Activated naive CD4-positive, alpha-beta T cell treated with anti-CD3 and anti-CD28 coated beads, Interleukin-2, amount 50 U/mL, for 24 hours (primary cell): ENCODE data around the gene TARBP1.
"Not testable (repeated sequence)": the region's sequence is repeated elsewhere in the genome, so short reads cannot be mapped to it uniquely, and the experiment has no call there.

ENCODE experiments used
- H3K27ac Mint-ChIP-seq: one replicate; pipeline ENCODE4 v1.8.0; 2021; ENCODE audit warnings: mild to moderate bottlenecking, mixed read lengths
- H3K27me3 Mint-ChIP-seq: one replicate; pipeline ENCODE4 v1.8.0; 2021; ENCODE audit warnings: mixed read lengths
- H3K36me3 Mint-ChIP-seq: one replicate; pipeline ENCODE4 v1.8.0; 2021; ENCODE audit warnings: mixed read lengths
- H3K4me1 Mint-ChIP-seq: one replicate; pipeline ENCODE4 v1.8.0; 2021; ENCODE audit warnings: mixed read lengths
- H3K4me3 Mint-ChIP-seq: one replicate; pipeline ENCODE4 v1.8.0; 2021; ENCODE audit warnings: mild to moderate bottlenecking, mixed read lengths
- H3K9me3 Mint-ChIP-seq: one replicate; pipeline ENCODE4 v1.8.0; 2021; ENCODE audit warnings: mixed read lengths

TARBP1 gene

GRCh38 chr1:234373064-234373958 is 105.7 kb downstream of the TARBP1 start, which contains the start of gene COA6:
Gene COA6 (plus strand): TSS chr1:234373456. CDS start chr1:234373467, 11 bp downstream.
- H3K36me3 Mint-ChIP-seq = peaks cover 12% of the 10 kb centered on the region
- peak within 1 kb of the TSS; percentile 100 for H3K27ac Mint-ChIP-seq
- H3K4me3 Mint-ChIP-seq = peak within 1 kb of the TSS; percentile 99
- no peaks in the 10 kb centered on the region for H3K9me3 Mint-ChIP-seq
- no peaks in the 10 kb centered on the region for H3K27me3 Mint-ChIP-seq
- peaks cover 73% of the 10 kb centered on the region for H3K4me1 Mint-ChIP-seq

- Mint-ChIP-seq H3K36me3 (peaks cover 9% of the 10 kb centered on the region), H3K4me3 (peak overlapping the region; percentile 99), H3K27me3 (no peaks in the 10 kb centered on the region), H3K9me3 (no peaks in the 10 kb centered on the region), H3K27ac (peak overlapping the region; percentile 100), H3K4me1 (peaks cover 66% of the 10 kb centered on the region)
Measured at GRCh38 chr1:234372011-234372757, 106.8 kb downstream of the TARBP1 start.

- H3K9me3 Mint-ChIP-seq = no peaks in the 10 kb centered on the region
- peaks cover 4% of the 10 kb centered on the region for H3K36me3 Mint-ChIP-seq
- H3K4me1 Mint-ChIP-seq = peaks cover 60% of the 10 kb centered on the region
- H3K27ac Mint-ChIP-seq = peak overlapping the region; percentile 73
- peak overlapping the region; percentile 99 for H3K4me3 Mint-ChIP-seq
- H3K27me3 Mint-ChIP-seq = no peaks in the 10 kb centered on the region
Measured at GRCh38 chr1:234371414-234371813, 107.6 kb downstream of the TARBP1 start.

- Mint-ChIP-seq H3K27me3 (no peaks in the 10 kb centered on the region), H3K36me3 (no peaks in the 10 kb centered on the region), H3K4me1 (peaks cover 46% of the 10 kb centered on the region), H3K27ac (peak overlapping the region; percentile 81), H3K4me3 (no peak overlapping the region), H3K9me3 (no peaks in the 10 kb centered on the region)
Measured at GRCh38 chr1:234369784-234370183, 109.2 kb downstream of the TARBP1 start.

GRCh38 chr1:234369033-234369430 is 109.9 kb downstream of the TARBP1 start:
- Mint-ChIP-seq H3K36me3 (no peaks in the 10 kb centered on the region), H3K9me3 (no peaks in the 10 kb centered on the region), H3K27me3 (no peaks in the 10 kb centered on the region), H3K27ac (peak overlapping the region; percentile 75), H3K4me3 (no peak overlapping the region), H3K4me1 (peaks cover 39% of the 10 kb centered on the region)

GRCh38 chr1:234368320-234369032 is 110.5 kb downstream of the TARBP1 start:
- Mint-ChIP-seq H3K27ac (peak overlapping the region; percentile 75), H3K9me3 (no peaks in the 10 kb centered on the region), H3K36me3 (no peaks in the 10 kb centered on the region), H3K4me1 (peaks cover 35% of the 10 kb centered on the region), H3K4me3 (peak overlapping the region; percentile 2), H3K27me3 (no peaks in the 10 kb centered on the region)

GRCh38 chr1:234362558-234362957 is 116.4 kb downstream of the TARBP1 start:
- no peak overlapping the region for H3K27ac Mint-ChIP-seq
- peaks cover 1% of the 10 kb centered on the region for H3K36me3 Mint-ChIP-seq
- H3K4me1 Mint-ChIP-seq = peaks cover 5% of the 10 kb centered on the region
- H3K4me3 Mint-ChIP-seq = no peak overlapping the region
- H3K27me3 Mint-ChIP-seq = no peaks in the 10 kb centered on the region
- H3K9me3 Mint-ChIP-seq = no peaks in the 10 kb centered on the region

- H3K27me3 Mint-ChIP-seq = no peaks in the 10 kb centered on the region
- peaks cover 1% of the 10 kb centered on the region for H3K36me3 Mint-ChIP-seq
- peaks cover 7% of the 10 kb centered on the region for H3K4me1 Mint-ChIP-seq
- peak overlapping the region; percentile 60 for H3K27ac Mint-ChIP-seq
- no peaks in the 10 kb centered on the region for H3K9me3 Mint-ChIP-seq
- no peak overlapping the region for H3K4me3 Mint-ChIP-seq
Measured at GRCh38 chr1:234361102-234361603, 117.8 kb downstream of the TARBP1 start.

- no peak overlapping the region for H3K27ac Mint-ChIP-seq
- no peaks in the 10 kb centered on the region for H3K27me3 Mint-ChIP-seq
- H3K4me3 Mint-ChIP-seq = peak overlapping the region; percentile 89
- peaks cover 7% of the 10 kb centered on the region for H3K4me1 Mint-ChIP-seq
- peaks cover 1% of the 10 kb centered on the region for H3K36me3 Mint-ChIP-seq
- no peaks in the 10 kb centered on the region for H3K9me3 Mint-ChIP-seq
Measured at GRCh38 chr1:234357831-234358230, 121.1 kb downstream of the TARBP1 start.

GRCh38 chr1:234356615-234357269 is 122.2 kb downstream of the TARBP1 start:
- not testable (repeated sequence) for H3K4me1 Mint-ChIP-seq, H3K9me3 Mint-ChIP-seq, H3K27me3 Mint-ChIP-seq, H3K36me3 Mint-ChIP-seq
- H3K4me3 Mint-ChIP-seq = peak overlapping the region; percentile 89
- H3K27ac Mint-ChIP-seq = peak overlapping the region; percentile 89

GRCh38 chr1:234355782-234356510 is 123.0 kb downstream of the TARBP1 start:
- H3K27ac Mint-ChIP-seq = peak overlapping the region; percentile 84

GRCh38 chr1:234348964-234349363 is 130.0 kb downstream of the TARBP1 start:
- Mint-ChIP-seq H3K9me3 (no peaks in the 10 kb centered on the region), H3K4me1 (no peaks in the 10 kb centered on the region), H3K4me3 (no peak overlapping the region), H3K27me3 (no peaks in the 10 kb centered on the region), H3K36me3 (no peaks in the 10 kb centered on the region), H3K27ac (no peak overlapping the region)

More at GRCh38 chr1:234355782-234356510, 123.0 kb downstream of the TARBP1 start:
- Mint-ChIP-seq H3K36me3 (peaks cover 1% of the 10 kb centered on the region), H3K4me3 (peak overlapping the region; percentile 89), H3K9me3 (no peaks in the 10 kb centered on the region), H3K27me3 (no peaks in the 10 kb centered on the region), H3K4me1 (peaks cover 7% of the 10 kb centered on the region)

GRCh38 chr1:234345237-234345636 is 133.7 kb downstream of the TARBP1 start:
- Mint-ChIP-seq H3K27me3 (no peaks in the 10 kb centered on the region), H3K9me3 (peaks cover 2% of the 10 kb centered on the region), H3K4me3 (no peak overlapping the region), H3K4me1 (no peaks in the 10 kb centered on the region), H3K27ac (no peak overlapping the region), H3K36me3 (no peaks in the 10 kb centered on the region)

- Mint-ChIP-seq H3K36me3 (peaks cover 3% of the 10 kb centered on the region), H3K4me3 (no peak overlapping the region), H3K27me3 (no peaks in the 10 kb centered on the region), H3K4me1 (no peaks in the 10 kb centered on the region), H3K9me3 (peaks cover 12% of the 10 kb centered on the region), H3K27ac (no peak overlapping the region)
Measured at GRCh38 chr1:234342774-234343173, 136.2 kb downstream of the TARBP1 start.
